ENCODE data around the gene CHDH. TPM values are rescaled to one million over a fixed set of nuclear protein-coding genes. Genes with fewer than 3 reads are reported as not detected.
A peak's percentile ranks its signal among the peaks of the same experiment; 100 is the strongest.

Gene CHDH
- total RNA-seq (2014; rRNA removed; shearing (Covaris generic)): 0.57 and 1.2 TPM in 2 replicates
- 2.6 and 13.8 TPM in 2 replicates for polyA plus RNA-seq (2014; cell fraction: nucleus; rRNA removed)

- peak; percentile 20 for DNase-seq (ENCODE audit: extremely low read depth, low read depth)
Observed at GRCh38 chr3:53846134-53846850, at the start of gene CHDH, which contains the start of gene IL17RB. TSS of gene CHDH (minus strand) at chr3:53846419. CDS start at chr3:53824008, 22,411 bp downstream. TSS of gene IL17RB (plus strand) at chr3:53846568. CDS start at chr3:53846589, 21 bp downstream.

DNA sequence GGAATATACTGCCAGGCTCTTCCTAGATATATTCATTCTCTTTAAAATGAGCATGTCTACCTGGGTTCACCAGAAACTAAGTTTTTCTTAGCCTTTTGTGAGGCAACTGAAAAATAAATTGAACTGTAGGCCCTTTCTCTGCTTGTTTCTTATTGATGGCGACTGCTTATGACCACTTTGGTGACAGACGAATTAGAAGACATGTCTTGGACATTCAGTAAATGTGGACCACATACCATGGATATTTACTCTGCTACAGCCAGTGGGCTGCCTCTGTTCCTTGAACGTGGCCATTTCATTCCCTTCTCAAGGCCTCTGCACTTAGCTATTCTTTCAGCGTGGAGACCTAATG is 46.0 kb upstream of the CHDH start:
- DNase-seq (ENCODE audit: extremely low read depth, low read depth): no peak

DNA sequence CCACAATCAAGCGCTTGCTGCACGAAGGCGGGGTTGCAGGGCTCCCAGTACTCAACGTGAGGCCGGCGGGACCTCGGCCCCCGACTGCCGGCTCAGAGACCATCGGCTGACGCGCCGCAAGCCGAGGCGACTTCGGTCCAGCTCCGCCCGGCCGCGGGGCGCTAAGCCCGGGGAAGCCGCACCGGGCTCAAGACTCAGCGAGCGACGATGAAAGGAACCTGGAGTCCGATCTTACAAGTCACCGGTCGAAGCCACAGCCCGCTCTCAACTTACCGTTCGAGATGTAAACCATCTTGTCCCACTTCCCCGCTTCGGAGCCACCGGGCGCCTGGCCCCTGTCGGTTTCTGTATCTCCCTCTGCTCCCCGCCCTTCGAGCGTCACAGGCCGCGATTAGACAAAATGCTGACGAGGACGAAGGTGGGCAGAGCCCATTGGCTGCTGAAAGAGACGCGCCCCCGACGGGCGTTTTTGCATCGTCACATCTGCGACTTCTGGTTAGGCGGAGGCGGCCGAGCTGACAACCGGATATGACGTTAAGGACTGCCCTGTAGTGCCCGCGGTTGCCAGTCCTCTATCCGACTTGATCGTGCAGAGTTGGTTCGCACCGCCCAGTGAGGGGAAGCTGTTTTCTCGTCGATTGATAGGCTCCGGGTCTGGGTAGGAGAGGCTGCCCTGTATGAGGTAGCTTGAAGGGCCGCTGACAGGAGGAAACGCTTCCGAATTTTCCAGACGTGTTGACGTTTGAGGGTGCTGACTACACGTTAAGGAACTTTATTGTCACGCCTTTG is 45.5 kb upstream of the CHDH start, which contains the start of gene SELENOK:
SELENOK (minus strand) TSS at position 363 of the 789 bp plus-strand sequence.
- peak; percentile 97 for DNase-seq (ENCODE audit: extremely low read depth, low read depth)

- DNase-seq (ENCODE audit: extremely low read depth, low read depth): no peak
Observed at GRCh38 chr3:53890726-53891475, 44.7 kb upstream of the CHDH start.

GRCh38 chr3:53888232-53888631 is 42.0 kb upstream of the CHDH start:
- DNase-seq (ENCODE audit: extremely low read depth, low read depth): no peak

DNA sequence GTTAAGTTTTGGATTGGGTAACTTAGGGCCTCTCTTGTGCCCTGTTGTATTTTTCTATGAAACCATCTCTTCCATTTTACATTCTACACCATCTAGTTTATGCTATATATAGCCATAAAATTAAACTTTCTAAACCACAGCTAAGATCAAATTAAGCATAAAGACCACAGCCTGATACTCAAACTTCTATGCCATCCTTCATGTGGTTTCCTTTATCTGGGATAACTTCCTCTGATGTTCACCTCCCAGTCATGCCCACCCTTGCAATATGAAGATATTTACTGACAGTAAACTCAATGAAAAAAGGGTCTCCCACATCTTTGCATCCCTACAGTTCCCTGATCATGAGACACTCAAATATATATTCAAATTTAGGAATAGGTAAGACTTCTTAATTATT is 41.2 kb upstream of the CHDH start:
- DNase-seq (ENCODE audit: extremely low read depth, low read depth): no peak

DNA sequence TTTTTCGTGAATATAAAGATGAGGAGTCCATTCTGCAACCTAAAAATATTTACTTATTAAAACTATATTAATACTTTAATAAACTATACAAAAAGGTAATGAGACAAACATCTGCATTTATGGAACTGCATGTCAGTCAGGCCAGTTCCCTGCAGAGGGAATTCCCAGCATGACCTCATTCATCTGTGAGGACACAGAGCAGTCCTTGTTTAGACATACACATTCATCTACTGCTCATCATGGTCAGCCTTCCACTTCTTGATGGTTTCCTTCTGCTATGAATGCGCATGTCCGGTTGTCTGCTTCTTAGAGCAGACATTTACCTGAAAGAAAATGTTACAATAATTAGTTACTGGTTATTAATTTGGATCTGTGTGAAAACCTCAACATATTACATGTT is 39.0 kb upstream of the CHDH start:
- no peak for DNase-seq (ENCODE audit: extremely low read depth, low read depth)

DNA sequence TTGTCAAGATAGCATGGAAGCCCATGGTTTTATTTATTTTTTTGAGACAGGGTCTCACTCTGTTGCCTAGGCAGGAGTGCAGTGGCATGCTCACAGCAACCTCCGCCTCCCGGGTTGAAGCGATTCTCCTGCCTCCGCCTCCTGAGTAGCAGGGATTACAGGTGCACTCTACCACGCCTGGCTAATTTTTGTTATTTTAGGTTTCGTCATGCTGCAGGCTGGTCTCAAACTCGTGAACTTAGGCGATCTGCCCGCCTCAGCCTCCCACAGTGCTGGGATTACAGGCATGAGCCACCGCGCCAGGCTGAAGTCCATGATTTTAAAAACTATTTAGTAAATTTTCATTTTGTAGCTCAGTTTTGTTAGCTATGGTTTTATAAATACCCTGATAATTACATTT is 38.4 kb upstream of the CHDH start:
- DNase-seq (ENCODE audit: extremely low read depth, low read depth): no peak

GRCh38 chr3:53883008-53883407 is 36.8 kb upstream of the CHDH start:
- no peak for DNase-seq (ENCODE audit: extremely low read depth, low read depth)

DNA sequence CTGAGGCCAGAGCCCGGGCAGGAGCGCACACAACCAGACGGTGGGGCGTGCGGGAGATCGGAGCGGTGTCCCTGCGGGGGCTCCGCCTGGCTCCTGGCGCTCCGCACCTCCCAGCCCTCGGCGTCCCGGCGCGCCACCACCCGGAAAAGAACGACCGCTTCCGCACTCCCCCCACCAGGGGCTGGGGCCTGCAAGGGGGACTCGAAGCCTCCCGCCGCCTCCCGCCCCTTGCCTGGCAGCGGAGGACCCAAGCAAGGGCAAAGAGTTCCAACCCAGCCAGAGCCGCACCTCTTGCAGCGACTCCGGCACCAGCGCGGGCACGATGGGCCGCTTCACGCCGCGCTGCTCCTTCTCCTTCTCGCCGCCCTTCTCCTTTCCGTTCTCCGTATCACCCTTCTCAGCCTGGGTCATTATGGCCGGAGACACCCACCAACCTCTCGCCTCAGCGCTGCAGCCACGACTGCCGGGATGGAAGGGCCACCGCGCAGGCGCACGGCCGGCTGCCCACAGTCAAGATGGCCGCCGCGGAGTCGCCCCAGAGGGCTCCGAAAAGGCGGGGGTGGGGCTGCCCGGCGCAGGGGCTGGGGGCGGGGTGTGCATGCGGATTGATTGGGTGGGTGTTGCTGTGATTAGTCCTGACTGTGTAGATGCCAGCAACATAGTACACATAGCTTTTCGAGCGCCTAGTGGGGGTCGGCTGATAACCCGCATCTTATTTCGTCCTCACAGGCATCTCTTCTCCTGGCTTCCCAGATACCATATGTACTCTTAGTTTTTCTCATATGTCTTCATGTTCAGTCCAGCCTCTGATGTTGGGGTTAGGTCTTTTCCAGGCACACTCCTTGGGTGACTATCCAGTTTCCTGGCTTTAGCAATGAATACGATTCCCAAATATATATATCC is 35.7 kb upstream of the CHDH start, which contains the start of gene ACTR8:
ACTR8 (minus strand) TSS at position 462 of the 903 bp plus-strand sequence; CDS start at position 411, 51 bp downstream.
- peak; percentile 65 for DNase-seq (ENCODE audit: extremely low read depth, low read depth)

GRCh38 chr3:53880396-53881345 is 34.5 kb upstream of the CHDH start:
- DNase-seq (ENCODE audit: extremely low read depth, low read depth): no peak

DNA sequence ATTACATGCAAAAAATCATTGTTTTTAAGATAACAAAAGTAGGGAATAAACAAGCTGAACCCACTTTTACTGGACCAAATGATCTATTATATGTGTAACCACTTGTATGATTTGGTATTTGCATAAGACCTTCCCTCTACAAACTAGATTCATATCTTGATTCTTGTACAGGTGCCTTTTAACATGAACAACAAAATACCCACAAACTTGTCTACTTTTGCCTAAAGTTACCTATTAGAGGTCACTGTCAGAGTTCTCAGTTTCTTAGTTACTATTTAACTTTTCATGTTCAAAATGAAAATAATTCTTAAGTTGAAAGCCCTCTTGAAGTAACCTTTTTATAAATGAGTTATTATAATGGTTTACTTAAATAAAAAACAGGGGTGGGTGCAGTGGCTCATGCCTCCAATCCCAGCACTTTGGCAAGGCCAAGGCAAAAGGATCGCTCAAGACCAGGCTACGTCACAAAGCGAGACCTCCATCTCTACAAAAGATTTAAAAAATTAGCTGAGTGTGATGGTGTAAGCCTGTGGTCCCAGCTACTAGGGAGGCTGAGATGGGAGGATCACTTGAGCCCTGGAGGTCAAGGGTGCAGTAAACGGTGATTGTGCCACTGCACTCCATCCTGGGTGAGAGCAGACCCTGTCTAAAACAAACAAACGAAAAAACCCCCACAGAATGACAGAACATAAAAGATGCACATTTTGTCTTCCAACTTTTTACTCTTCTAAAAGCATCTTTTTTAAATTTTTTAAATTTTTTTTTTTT is 19.7 kb upstream of the CHDH start:
- no peak for DNase-seq (ENCODE audit: extremely low read depth, low read depth)

GRCh38 chr3:53863145-53863544 is 16.9 kb upstream of the CHDH start:
- no peak for DNase-seq (ENCODE audit: extremely low read depth, low read depth)

- no peak for DNase-seq (ENCODE audit: extremely low read depth, low read depth)
Observed at GRCh38 chr3:53862241-53862640, 16.0 kb upstream of the CHDH start.

GRCh38 chr3:53860196-53860595 is 14.0 kb upstream of the CHDH start:
- DNase-seq (ENCODE audit: extremely low read depth, low read depth): no peak

DNA sequence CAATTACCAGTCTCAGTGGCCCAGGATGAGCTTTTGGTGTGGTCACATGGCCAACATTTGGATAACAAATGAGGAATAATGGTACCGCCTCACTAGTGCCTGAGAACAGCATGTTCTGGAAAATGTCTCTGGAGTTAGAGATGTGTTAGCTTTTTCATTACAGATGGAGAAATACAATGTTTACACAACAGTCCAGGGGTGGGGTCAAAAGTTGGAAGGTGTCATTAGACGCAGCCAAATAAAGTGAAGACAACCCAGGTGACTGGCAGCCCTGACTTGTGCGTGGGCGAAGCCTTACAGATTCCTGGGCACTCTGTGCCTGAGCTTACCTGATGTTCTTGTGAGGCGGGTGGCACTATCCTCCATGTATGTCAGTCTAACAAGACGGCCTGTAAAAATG is 13.0 kb upstream of the CHDH start:
- no peak for DNase-seq (ENCODE audit: extremely low read depth, low read depth)

DNA sequence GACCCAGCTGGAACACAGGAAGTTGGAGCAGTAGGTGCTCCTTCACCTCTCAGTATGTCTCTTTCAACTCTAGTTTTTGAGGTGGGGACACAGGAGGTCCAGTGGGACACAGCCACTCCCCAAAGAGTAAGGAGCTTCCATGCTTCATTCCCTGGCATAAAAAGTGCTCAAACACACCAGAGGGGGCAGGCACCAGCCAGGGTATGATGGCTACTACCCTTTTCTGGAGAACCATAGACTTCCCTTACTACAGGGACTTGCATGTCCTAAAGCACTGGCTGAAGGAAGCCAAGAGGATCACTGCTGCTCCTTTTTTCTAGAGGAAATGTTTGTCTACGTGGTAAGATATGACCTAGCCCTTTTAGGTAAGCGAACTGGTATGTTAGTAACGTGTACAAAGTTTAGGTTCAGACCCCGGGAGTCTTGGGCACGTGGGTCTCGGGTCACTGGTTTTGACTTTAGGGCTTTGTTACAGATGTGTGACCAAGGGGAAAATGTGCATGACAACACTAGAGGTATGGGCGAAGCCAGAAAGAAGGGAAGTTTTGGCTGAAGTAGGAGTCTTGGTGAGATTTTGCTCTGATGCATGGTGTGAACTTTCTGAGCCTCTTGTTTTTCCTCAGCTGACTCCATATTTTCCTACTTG is 12.0 kb upstream of the CHDH start:
- no peak for DNase-seq (ENCODE audit: extremely low read depth, low read depth)

DNA sequence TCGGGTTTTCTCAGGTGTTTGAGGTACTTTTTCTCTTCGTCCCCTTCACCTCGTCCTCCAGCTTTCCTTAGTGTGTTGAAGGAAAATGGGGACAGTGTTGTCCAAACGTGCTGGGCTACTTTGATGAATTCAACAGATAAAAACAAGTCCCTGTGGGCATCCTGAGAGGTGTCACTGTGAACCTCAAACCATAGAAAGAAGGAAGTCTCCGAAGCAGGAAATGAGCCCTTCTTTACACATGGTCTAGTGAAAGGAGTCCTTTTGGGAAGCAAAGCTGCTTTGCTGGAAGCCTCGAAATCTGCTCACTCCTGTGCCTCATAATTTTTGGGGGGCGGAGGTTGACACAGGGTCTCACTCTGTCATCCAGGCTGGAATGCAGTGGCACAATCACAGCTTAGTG is 10.7 kb upstream of the CHDH start:
- DNase-seq (ENCODE audit: extremely low read depth, low read depth): no peak
